ENCODE data around the gene NEXMIF.

Gene NEXMIF

DNA sequence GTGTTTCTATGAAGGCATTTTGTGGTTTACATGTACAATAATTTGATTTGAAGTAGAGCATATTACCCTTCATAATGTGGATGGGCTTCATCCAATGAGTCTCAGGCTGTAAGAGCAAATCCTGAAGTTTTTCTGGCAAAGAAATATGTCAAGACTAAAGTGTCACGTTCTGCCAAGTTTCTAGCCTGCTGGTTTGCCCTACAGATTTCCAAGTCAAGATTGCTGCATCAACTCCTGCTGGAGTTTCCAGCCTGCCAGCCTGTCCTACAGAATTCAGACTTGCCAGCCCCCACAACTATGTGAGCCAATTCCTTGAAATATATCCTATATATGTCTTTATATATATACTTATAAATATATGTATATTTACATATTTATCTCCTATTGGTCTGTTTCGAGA, 240.8 kb downstream of the NEXMIF start:
- DNase-seq (ENCODE audit: insufficient read length, low spot score) (no peak), FAIRE-seq (no peak)
- TF ChIP-seq, protein P1, sequence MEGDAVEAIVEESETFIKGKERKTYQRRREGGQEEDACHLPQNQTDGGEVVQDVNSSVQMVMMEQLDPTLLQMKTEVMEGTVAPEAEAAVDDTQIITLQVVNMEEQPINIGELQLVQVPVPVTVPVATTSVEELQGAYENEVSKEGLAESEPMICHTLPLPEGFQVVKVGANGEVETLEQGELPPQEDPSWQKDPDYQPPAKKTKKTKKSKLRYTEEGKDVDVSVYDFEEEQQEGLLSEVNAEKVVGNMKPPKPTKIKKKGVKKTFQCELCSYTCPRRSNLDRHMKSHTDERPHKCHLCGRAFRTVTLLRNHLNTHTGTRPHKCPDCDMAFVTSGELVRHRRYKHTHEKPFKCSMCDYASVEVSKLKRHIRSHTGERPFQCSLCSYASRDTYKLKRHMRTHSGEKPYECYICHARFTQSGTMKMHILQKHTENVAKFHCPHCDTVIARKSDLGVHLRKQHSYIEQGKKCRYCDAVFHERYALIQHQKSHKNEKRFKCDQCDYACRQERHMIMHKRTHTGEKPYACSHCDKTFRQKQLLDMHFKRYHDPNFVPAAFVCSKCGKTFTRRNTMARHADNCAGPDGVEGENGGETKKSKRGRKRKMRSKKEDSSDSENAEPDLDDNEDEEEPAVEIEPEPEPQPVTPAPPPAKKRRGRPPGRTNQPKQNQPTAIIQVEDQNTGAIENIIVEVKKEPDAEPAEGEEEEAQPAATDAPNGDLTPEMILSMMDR (IDR thresholded peaks at IDR 0.05; ENCODE audit: insufficient read depth, missing control alignments): no peak
